Right lobe of liver (tissue), 4 donors: Measurements from ENCODE around the gene ETFRF1.

Experiments
- CTCF ChIP-seq, 4 donors: fragments of 200-600 bp in 3 of 4; fragments of 450-650 bp in 1 of 4; IDR thresholded peaks; one replicate each; pipeline versions ENCODE4 v1.5.1 to v1.8.0; 2016 to 2022; ENCODE audit warnings: antibody characterized with exemption in 4 of 4, mild to moderate bottlenecking in 2 of 4
- POLR2A ChIP-seq: fragments of 450-650 bp; IDR thresholded peaks from one replicate; pipeline ENCODE4 v1.6.1; 2017; ENCODE audit warnings: antibody characterized with exemption, mild to moderate bottlenecking
- donor health status: DM: no; HTN: no; CAD: no.
- donor health status: DM: no; HTN: no; CAD: no.
- donor health status: DM: no; HTN: yes; CAD: no.

- TF ChIP-seq POLR2A = no peak
- no peak for TF ChIP-seq CTCF (IDR thresholded peaks at IDR 0.05)
Measured at GRCh38 chr12:25236190-25236589, 41.2 kb downstream of the ETFRF1 start.
